GM19324 (cell line): Measurements from ENCODE around the gene RTP3.
"Not testable (repeated sequence)": the region's sequence is repeated elsewhere in the genome, so short reads cannot be mapped to it uniquely, and the experiment has no call there.

ENCODE experiments used
- ATAC-seq: cut with Tn5 transposase; IDR thresholded peaks from one replicate; pipeline ENCODE4 v1.9.1; 2021; ENCODE audit warnings: mild to moderate bottlenecking, moderate library complexity; ENCODE audit not compliant: unreplicated experiment, low FRiP score

The RTP3 gene

GRCh38 chr3:46489875-46490274, 7.9 kb upstream of the RTP3 start:
- ATAC-seq, result no peak

GRCh38 chr3:46490338-46491084, 7.3 kb upstream of the RTP3 start:
- no peak for ATAC-seq

GRCh38 chr3:46491089-46492070, 6.4 kb upstream of the RTP3 start:
- no peak for ATAC-seq

GRCh38 chr3:46492890-46493547, 4.8 kb upstream of the RTP3 start:
- no peak for ATAC-seq

GRCh38 chr3:46494491-46494890, 3.3 kb upstream of the RTP3 start:
- ATAC-seq, result not testable (repeated sequence)

GRCh38 chr3:46495901-46496456, 1.8 kb upstream of the RTP3 start:
- ATAC-seq, result no peak

- no peak for ATAC-seq
Observed at GRCh38 chr3:46496746-46497555, 825 bp upstream of the RTP3 start.

- no peak for ATAC-seq
Observed at GRCh38 chr3:46498916-46499519, 1.2 kb downstream of the RTP3 start.

GRCh38 chr3:46500656-46501635, 3.2 kb downstream of the RTP3 start:
- no peak for ATAC-seq

- ATAC-seq, result no peak
Observed at GRCh38 chr3:46501702-46502101, 3.9 kb downstream of the RTP3 start.

GRCh38 chr3:46503200-46503874, 5.6 kb downstream of the RTP3 start:
- no peak for ATAC-seq

GRCh38 chr3:46504789-46505188, 7.0 kb downstream of the RTP3 start:
- no peak for ATAC-seq

GRCh38 chr3:46505953-46506352, 8.2 kb downstream of the RTP3 start:
- ATAC-seq, result no peak

GRCh38 chr3:46506526-46506925, 8.8 kb downstream of the RTP3 start:
- ATAC-seq, result no peak

GRCh38 chr3:46508850-46509591, 11.2 kb downstream of the RTP3 start:
- no peak for ATAC-seq

- no peak for ATAC-seq
Observed at GRCh38 chr3:46509661-46510187, 11.9 kb downstream of the RTP3 start.
